ENCODE data around the gene RFX8.

- TF ChIP-seq CTCF (IDR thresholded peaks at IDR 0.05; ENCODE audit: borderline replicate concordance, extremely low read depth, low read length, poor library complexity, severe bottlenecking) (no peak), EZH2 (IDR thresholded peaks at IDR 0.05; ENCODE audit: borderline replicate concordance, low read depth, low read length, severe bottlenecking) (no peak)
Measured at GRCh38 chr2:101440127-101440738, 34.7 kb downstream of the RFX8 start.

Data from DND-41 (cell line).